ENCODE measurements around the gene KATNB1. TPM values are rescaled to one million over a fixed set of nuclear protein-coding genes. Genes with fewer than 3 reads are reported as not detected.

Gene KATNB1
- total and polyA plus RNA-seq, 2 donors (not counting 1 experiment from before 2014, with no cell fraction given) = 6.7 to 15.2 TPM

DNA sequence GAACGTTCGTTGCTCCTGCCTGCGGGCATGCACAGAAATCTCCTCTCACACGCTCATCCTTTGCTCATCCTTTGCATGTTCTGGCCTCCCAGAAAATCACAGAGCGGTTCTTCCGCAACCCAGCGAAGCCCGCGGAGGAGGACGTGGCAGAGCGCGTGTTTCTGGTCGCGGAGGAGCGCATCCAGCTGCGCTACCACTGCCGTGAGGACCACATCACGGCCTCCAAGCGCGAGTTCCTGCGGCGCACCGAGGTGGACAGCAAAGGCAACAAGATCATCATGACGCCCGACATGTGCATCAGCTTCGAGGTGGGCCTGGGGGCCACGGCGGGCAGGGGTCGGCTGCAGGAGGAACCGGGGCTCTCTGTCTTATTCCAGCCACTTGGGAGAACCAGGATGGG, 9.6 kb upstream of the KATNB1 start:
- no peaks in the 10 kb centered on the region for H3K27me3 ChIP-seq (ENCODE audit: control insufficient read depth, insufficient read depth, low read length)

DNA sequence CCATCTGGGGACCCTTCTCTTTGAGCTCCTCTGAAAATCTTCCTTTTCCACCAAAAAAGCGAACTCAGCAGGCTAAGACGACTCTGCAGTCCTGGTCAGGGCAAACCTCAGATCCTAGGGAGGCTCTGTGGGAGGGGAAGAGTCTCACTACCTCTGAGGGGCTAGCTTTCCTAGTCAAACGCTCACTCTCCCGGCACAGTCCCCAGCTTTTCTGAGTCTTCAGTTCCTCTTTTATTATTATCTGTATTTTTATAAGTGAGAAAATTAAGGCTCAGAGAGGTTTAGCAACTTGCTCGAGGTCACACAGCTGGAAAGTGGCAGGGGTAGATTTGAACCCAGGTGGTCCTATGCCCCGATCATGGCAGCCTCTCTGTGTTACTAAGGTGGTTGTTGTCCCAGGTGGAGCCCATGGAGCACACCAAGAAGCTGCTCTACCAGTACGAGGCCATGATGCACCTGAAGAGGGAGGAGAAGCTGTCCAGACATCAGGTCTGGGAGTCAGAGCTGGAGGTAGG, 9.1 kb upstream of the KATNB1 start:
- H4K20me1 ChIP-seq (ENCODE audit: control insufficient read depth, extremely low read depth, insufficient read depth, low read length) = no peaks in the 10 kb centered on the region
- TF ChIP-seq CTCF (conservative IDR thresholded peaks at IDR 0.05 in 1 of 2, IDR thresholded peaks at IDR 0.05 in 1 of 2; ENCODE audit: low read depth in 1 of 2, low read length in 2 of 2) = no peak
- no peak for TF ChIP-seq EZH2 (IDR thresholded peaks at IDR 0.05; ENCODE audit: low read length, missing control alignments)
- DNase-seq (ENCODE audit: low read depth in 2 of 2) = no peak
- H3K4me2 ChIP-seq (ENCODE audit: extremely low read depth, insufficient read depth, low read length) = no peak overlapping the region
- no peaks in the 10 kb centered on the region for H3K4me1 ChIP-seq (ENCODE audit: control insufficient read depth, extremely low read depth, insufficient read depth, low read length)
- no peaks in the 10 kb centered on the region for H3K79me2 ChIP-seq (ENCODE audit: control insufficient read depth, insufficient read depth, low read length)
- no peak overlapping the region for H3K27ac ChIP-seq (ENCODE audit: insufficient read depth, low read length)
- no peak overlapping the region for H2AFZ ChIP-seq (ENCODE audit: low read length)
- no peak overlapping the region for H3K9ac ChIP-seq (ENCODE audit: insufficient read depth, low read length)
- H3K27me3 ChIP-seq (ENCODE audit: control insufficient read depth, insufficient read depth, low read length) = no peaks in the 10 kb centered on the region
- H3K4me3 ChIP-seq (replicated peaks in 1 of 4; ENCODE audit: control extremely low read depth in 1 of 4, insufficient read depth in 1 of 4, low read depth in 3 of 4, low read length in 4 of 4) = no peak overlapping the region
- H3K9me3 ChIP-seq (ENCODE audit: control insufficient read depth, insufficient read depth, low read depth, low read length) = no peaks in the 10 kb centered on the region
- no peaks in the 10 kb centered on the region for H3K36me3 ChIP-seq (ENCODE audit: control insufficient read depth, insufficient read depth, low read length)

More for the DNA sequence above, 9.6 kb upstream of the KATNB1 start:
- Histone ChIP-seq H3K9me3 (ENCODE audit: control insufficient read depth, insufficient read depth, low read depth, low read length) (no peaks in the 10 kb centered on the region), H3K27ac (ENCODE audit: insufficient read depth, low read length) (no peak overlapping the region), H3K4me2 (ENCODE audit: extremely low read depth, insufficient read depth, low read length) (no peak overlapping the region), H2AFZ (ENCODE audit: low read length) (no peak overlapping the region), H3K4me1 (ENCODE audit: control insufficient read depth, extremely low read depth, insufficient read depth, low read length) (no peaks in the 10 kb centered on the region), H3K36me3 (ENCODE audit: control insufficient read depth, insufficient read depth, low read length) (no peaks in the 10 kb centered on the region), H4K20me1 (ENCODE audit: control insufficient read depth, extremely low read depth, insufficient read depth, low read length) (no peaks in the 10 kb centered on the region), H3K9ac (ENCODE audit: insufficient read depth, low read length) (no peak overlapping the region), H3K79me2 (ENCODE audit: control insufficient read depth, insufficient read depth, low read length) (no peaks in the 10 kb centered on the region), H3K4me3 (replicated peaks in 1 of 4; ENCODE audit: control extremely low read depth in 1 of 4, insufficient read depth in 1 of 4, low read depth in 3 of 4, low read length in 4 of 4) (no peak overlapping the region)
- no peak for TF ChIP-seq CTCF (conservative IDR thresholded peaks at IDR 0.05 in 1 of 2, IDR thresholded peaks at IDR 0.05 in 1 of 2; ENCODE audit: low read depth in 1 of 2, low read length in 2 of 2)
- TF ChIP-seq EZH2 (IDR thresholded peaks at IDR 0.05; ENCODE audit: low read length, missing control alignments) = no peak
- no peak for DNase-seq (ENCODE audit: low read depth in 2 of 2)

GRCh38 chr16:57727610-57728009, 8.0 kb upstream of the KATNB1 start:
- no peak for DNase-seq (ENCODE audit: low read depth in 2 of 2)
- Histone ChIP-seq H3K9ac (ENCODE audit: insufficient read depth, low read length) (no peak overlapping the region), H3K9me3 (ENCODE audit: control insufficient read depth, insufficient read depth, low read depth, low read length) (no peaks in the 10 kb centered on the region), H2AFZ (ENCODE audit: low read length) (no peak overlapping the region), H3K4me3 (replicated peaks in 1 of 4; ENCODE audit: control extremely low read depth in 1 of 4, insufficient read depth in 1 of 4, low read depth in 3 of 4, low read length in 4 of 4) (no peak overlapping the region), H3K27me3 (ENCODE audit: control insufficient read depth, insufficient read depth, low read length) (no peaks in the 10 kb centered on the region), H4K20me1 (ENCODE audit: control insufficient read depth, extremely low read depth, insufficient read depth, low read length) (no peaks in the 10 kb centered on the region), H3K4me1 (ENCODE audit: control insufficient read depth, extremely low read depth, insufficient read depth, low read length) (no peaks in the 10 kb centered on the region), H3K79me2 (ENCODE audit: control insufficient read depth, insufficient read depth, low read length) (no peaks in the 10 kb centered on the region), H3K36me3 (ENCODE audit: control insufficient read depth, insufficient read depth, low read length) (no peaks in the 10 kb centered on the region), H3K27ac (ENCODE audit: insufficient read depth, low read length) (no peak overlapping the region), H3K4me2 (ENCODE audit: extremely low read depth, insufficient read depth, low read length) (no peak overlapping the region)
- TF ChIP-seq CTCF (conservative IDR thresholded peaks at IDR 0.05 in 1 of 2, IDR thresholded peaks at IDR 0.05 in 1 of 2; ENCODE audit: low read depth in 1 of 2, low read length in 2 of 2) = no peak
- TF ChIP-seq EZH2 (IDR thresholded peaks at IDR 0.05; ENCODE audit: low read length, missing control alignments) = no peak
